IPS DF 4.7 (cell line): ENCODE results near the gene TSEN54.

Experiments used
- DNase-seq: peaks from one replicate; pipeline ENCODE4 v3.0.0-alpha.2; 2013; ENCODE audit warnings: low spot score; ENCODE audit errors: extremely low read depth

TSEN54 gene

DNA sequence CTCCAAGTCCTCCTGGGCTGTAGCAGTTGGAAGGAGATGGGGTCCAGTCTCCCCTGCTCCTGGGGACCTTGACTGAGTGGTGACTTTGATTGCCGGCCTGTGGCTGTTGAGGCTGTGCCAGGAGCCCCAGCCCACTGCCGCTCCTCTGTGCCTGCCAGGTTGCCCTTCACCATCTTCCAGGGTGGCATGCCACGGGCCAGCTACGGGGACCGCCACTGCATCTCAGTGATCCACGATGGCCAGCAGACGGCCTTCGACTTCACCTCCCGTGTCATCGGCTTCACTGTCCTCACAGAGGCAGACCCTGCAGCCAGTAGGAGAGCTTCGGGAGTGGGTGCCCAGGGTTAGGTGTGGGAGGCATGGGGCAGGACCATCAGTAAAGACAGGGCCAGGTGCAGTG, 47.9 kb downstream of the TSEN54 start:
- DNase-seq = no peak

DNA sequence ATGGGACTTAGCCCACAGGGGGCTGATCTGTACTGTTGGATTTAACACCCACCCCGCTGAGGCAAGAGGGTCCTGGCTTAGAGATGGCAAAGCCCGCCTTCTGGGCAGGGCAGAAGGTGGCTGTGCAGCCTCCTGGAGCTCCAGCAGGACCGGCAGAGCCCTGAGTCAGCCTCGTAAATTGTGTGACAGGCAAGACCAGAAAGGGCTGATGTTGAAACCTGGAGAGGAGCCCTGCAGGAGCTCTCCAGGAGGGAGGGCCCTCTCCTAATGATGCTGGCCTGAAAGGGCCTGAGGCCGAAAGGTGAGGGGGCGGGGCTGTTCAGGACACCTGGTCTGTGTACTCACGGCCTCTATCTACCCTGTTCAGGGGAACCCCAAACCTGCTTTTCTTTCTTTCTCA, 48.7 kb downstream of the TSEN54 start:
- no peak for DNase-seq

DNA sequence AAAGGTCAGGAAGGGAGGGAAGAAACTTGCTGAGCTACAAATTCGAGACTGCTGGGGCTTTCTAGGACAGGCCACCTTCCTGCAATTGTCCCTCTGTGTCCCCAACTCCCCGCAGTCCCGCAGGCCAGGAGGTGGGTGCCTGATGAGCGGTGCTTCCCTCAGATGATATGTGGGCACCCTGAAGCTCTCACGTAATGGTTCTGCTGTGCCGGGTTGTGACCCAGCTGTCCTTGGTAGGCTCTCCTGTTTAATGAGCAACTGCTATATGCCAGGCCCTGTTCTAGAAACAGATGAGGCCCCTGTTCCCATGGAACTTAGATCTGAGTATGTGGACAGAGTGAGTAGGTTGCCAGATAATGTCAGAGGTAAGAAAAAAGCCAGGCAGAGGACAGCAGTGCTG, 49.3 kb downstream of the TSEN54 start:
- DNase-seq = no peak

DNA sequence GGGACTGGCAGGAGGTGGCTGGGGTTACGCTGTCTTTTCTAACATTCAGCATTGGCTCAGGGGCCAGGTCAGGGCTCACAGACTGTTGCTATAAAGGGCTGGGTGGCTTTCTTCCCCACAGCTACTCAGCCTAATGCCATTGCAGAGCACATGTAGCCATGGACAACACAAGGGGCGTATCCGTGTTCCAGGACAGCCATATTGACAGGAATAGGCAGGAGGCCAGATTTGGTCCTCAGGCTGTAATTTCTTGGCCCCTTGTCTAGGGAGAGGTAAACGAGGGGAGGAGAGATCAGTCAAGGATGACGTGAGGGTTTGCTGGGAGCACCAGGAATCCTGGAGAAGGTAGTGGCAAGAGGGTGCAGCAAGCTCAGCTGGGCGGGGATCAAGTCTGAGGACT, 50.1 kb downstream of the TSEN54 start:
- no peak for DNase-seq

DNA sequence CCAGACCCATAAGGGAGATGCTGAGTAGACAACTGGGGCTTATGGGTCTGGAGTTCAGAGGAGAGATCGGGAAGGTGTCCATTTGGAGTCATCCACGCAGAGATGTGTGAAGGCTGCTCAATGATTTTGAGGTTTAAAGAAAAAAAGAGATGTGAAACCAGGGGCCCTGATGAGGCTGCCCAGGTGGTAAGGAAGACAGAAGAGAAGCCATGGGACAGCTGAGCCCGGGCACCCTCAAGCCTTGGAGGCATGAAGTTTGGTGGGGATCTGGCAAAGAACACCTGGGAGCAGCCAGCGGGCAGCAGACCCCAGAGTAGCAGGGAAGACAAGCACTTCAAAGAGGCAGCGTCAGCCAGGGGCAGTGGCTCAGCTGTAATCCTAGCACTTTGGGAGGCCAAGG, 50.5 kb downstream of the TSEN54 start:
- DNase-seq = no peak

DNA sequence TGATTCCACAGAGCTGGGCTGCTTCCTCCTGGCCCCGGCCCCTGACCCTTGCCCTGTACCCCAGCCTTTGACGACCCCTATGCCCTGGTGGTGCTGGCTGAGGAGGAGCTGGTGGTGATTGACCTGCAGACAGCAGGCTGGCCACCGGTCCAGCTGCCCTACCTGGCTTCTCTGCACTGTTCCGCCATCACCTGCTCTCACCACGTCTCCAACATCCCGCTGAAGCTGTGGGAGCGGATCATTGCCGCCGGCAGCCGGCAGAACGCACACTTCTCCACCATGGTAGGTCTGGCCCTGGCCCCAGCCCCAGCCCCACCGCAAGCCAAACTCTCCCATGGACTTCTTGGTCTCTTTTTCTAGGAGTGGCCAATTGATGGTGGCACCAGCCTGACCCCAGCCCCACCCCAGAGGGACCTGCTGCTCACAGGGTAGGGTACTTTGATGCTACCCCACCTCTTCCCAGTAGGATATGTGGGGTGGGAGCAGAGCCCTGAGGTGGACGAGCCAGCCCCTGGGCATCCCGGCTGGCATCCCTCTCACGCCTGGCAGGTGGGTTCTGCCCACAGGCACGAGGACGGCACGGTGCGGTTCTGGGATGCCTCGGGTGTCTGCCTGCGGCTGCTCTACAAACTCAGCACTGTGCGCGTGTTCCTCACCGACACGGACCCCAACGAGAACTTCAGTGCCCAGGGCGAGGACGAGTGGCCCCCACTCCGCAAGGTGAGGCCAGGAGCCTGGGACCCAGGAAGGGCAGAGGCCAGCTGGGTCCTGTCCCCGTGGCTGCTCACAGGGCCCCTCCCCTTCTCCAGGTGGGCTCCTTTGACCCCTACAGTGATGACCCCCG, 52.3 kb downstream of the TSEN54 start:
- DNase-seq = no peak

DNA sequence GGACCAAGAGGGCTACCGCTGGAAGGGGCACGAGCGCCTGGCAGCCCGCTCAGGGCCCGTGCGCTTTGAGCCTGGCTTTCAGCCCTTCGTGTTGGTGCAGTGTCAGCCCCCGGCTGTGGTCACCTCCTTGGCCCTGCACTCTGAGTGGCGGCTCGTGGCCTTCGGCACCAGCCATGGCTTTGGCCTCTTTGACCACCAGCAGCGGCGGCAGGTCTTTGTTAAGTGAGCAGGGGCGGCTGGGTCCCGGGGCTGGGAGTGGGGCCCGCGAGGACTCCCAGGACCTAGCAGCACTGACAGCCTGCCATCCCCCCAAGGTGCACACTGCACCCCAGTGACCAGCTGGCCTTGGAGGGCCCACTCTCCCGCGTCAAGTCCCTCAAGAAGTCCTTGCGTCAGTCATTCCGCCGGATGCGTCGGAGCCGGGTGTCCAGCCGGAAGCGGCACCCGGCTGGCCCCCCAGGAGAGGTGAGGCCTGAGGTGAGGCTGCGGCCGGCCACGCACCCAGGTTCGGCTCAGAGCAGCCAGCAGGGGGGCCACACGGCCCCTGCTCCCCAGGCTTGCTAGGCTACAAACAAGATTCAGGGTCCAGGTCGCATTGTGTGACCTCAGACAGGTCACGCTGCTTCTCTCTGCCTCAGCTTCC, 53.8 kb downstream of the TSEN54 start:
- no peak for DNase-seq

DNA sequence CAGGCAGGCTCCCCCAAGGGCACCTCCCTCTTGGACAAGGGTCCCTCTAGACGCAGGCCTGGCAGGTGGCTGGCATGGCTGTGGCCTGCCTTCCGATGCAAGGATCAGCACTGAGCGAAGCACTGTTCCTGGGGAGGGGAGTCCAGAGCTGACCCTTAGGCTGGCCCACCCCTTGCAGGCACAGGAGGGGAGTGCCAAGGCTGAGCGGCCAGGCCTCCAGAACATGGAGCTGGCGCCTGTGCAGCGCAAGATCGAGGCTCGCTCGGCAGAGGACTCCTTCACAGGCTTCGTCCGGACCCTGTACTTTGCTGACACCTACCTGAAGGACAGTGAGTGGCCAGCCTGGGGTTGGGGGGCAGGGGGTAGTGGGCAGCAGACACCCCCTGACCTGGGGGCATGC, 54.4 kb downstream of the TSEN54 start:
- DNase-seq = no peak

DNA sequence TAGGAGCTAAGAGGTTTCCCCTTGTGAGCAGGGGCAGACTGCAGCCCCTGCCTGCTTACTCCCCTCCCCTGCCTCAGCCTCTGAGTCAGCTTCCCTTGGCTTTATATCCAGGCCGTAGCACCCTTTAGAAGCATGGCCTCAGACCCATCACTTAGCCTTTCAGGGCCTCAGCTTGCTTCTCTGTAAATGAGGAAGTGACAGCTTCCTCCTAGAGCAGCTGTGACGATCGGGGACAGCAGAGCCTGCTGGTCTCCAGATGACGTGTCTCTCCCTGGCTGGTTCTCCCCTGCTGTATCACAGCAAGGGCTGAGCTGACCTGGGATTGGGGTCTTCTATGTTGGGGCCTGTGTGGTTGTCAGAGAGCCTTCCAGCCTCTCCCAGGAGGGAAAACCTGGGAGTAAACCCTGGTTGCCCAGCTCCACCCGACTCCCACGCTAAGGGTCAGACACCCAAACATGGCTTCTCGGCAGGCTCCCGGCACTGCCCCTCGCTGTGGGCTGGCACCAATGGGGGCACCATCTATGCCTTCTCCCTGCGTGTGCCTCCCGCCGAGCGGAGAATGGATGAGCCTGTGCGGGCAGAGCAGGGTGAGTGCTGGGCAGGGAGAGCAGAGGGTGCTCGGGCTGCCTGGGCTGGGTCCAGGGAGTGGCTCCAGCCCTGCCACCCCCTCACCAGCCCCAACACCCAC, 55.0 kb downstream of the TSEN54 start:
- DNase-seq = no peak

DNA sequence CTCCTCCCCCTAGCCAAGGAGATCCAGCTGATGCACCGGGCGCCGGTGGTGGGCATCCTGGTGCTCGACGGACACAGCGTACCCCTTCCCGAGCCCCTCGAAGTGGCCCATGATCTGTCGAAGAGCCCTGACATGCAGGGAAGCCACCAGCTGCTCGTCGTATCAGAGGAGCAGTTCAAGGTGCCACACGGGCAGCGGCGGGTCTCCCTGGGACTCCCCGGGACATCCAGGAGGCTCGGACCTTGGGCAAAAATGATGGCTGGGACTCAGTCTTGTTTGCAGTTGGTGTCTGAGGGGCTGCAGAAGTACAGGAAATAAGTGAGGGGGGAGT, 55.5 kb downstream of the TSEN54 start:
- no peak for DNase-seq

DNA sequence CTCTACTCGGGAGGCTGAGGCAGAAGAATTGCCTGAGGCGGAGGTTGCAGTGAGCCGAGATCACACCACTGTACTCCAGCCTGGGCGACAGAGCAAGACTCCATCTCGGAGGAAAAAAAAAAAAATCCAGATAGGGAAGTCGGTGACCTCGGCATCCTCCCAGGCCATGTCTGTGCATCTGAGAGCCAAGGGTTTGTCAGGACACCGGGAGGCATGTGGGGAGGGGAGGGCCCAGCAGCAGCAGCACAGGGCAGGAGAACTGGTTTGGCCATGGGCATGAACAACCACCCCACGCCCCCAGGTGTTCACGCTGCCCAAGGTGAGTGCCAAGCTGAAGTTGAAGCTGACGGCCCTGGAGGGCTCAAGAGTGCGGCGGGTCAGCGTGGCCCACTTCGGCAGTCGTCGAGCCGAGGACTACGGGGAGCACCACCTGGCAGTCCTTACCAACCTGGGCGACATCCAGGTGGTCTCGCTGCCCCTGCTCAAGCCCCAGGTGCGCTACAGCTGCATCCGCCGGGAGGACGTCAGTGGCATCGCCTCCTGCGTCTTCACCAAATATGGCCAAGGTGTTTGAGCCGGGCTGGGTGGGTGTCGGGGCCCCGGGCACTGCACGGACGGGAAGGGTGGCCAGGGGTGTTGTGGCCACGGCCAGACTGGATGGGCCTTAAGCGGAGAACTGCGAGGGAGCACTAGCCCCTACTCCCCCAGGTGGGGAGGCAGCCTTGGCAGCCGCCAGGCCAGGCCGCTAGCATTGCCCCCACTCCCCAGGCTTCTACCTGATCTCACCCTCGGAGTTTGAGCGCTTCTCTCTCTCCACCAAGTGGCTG, 56.6 kb downstream of the TSEN54 start:
- DNase-seq = no peak

DNA sequence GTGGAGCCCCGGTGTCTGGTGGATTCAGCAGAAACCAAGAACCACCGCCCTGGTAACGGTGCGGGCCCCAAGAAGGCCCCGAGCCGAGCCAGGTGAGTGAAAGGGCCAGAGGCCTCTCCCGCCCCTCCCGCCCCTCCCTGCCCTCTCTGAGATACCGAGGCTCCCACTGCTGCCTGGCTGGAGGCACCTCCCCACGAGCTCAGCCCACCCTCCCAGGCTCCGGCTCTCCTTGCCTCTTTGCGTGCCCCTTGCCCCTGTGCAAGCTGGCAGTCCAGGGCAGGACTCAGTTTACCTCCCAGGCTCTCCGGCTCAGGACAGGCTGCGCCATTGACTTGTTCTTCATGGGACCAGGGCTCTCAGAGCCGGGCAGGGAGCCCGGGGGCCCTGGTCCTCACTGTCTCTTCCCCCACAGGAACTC, 57.2 kb downstream of the TSEN54 start:
- no peak for DNase-seq

DNA sequence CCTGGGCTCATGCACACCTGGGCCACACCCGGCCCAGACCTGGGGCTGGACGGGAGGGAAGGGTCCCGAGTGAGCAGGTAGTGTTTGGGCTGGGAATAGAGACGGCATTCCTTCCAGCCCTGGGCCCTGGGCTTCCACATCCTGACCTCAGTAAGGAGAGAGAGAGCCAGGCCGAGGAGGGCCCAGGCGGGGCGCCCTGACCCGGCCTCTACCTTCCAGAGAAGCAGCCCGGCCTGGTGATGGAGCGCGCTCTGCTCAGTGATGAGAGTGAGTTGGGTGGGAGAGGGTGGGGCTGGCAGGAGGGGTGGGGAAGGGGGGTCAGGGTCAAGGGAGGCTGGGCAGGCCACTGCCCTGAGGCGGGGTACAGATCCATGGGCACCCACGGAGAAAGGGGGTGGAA, 57.7 kb downstream of the TSEN54 start:
- no peak for DNase-seq
